Body of pancreas (tissue), 4 donors: ENCODE measurements around the gene MED13L.

Experiments
- POLR2A ChIP-seq, 3 donors: fragments of 450-650 bp; IDR thresholded peaks; one replicate each; pipeline ENCODE4 v1.6.1; 2016; ENCODE audit warnings: antibody characterized with exemption in 3 of 3, mild to moderate bottlenecking in 2 of 3
- TF ChIP-seq, protein P1 (sequence below), 7 experiments: fragments of 450-650 bp in 4 of 7; fragments of 200-600 bp in 3 of 7; sonication (generic) in 3 of 7; IDR thresholded peaks; one replicate each; pipeline ENCODE4 v1.5.1; 2016 to 2019; ENCODE audit warnings: antibody characterized with exemption in 7 of 7

DNA sequence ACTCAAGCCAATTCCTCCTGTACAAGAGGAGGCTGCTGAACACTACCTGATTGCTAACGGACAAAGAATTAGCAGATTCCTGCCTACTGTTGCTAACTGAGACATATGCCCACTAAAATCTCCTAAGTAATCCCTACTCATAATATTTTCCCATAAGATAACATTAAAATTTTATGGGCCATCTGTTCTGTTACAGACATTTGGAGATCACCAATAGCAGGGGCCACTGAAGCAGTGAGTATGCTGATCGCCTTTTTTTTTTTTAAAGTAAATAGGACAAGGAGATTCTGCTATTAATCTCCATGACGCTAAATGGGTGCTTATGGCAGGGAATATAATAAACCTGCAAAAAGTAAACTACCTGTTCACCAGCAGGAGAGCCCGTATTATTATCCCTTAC is 292.9 kb downstream of the MED13L start:
- TF ChIP-seq, protein P1, sequence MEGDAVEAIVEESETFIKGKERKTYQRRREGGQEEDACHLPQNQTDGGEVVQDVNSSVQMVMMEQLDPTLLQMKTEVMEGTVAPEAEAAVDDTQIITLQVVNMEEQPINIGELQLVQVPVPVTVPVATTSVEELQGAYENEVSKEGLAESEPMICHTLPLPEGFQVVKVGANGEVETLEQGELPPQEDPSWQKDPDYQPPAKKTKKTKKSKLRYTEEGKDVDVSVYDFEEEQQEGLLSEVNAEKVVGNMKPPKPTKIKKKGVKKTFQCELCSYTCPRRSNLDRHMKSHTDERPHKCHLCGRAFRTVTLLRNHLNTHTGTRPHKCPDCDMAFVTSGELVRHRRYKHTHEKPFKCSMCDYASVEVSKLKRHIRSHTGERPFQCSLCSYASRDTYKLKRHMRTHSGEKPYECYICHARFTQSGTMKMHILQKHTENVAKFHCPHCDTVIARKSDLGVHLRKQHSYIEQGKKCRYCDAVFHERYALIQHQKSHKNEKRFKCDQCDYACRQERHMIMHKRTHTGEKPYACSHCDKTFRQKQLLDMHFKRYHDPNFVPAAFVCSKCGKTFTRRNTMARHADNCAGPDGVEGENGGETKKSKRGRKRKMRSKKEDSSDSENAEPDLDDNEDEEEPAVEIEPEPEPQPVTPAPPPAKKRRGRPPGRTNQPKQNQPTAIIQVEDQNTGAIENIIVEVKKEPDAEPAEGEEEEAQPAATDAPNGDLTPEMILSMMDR (IDR thresholded peaks at IDR 0.05), result no peak
- TF ChIP-seq POLR2A (IDR thresholded peaks at IDR 0.05), result no peak
